OCI-LY1 (cell line): ENCODE measurements around the gene ZNF726.

ENCODE experiments used
- H2AFZ ChIP-seq: fragments of 200-600 bp; sonication (generic), shearing (Covaris generic); 2 replicates; pipeline ENCODE4 v1.6.0; 2014; ENCODE audit warnings: antibody characterized with exemption, mild to moderate bottlenecking, low read length
- H3F3A ChIP-seq: fragments of 200-600 bp; sonication (generic), shearing (Covaris generic); 2 replicates; pipeline ENCODE4 v1.6.0; 2014; ENCODE audit warnings: mild to moderate bottlenecking, antibody characterized with exemption, low read length, moderate library complexity; ENCODE audit not compliant: insufficient read depth
- H3K27ac ChIP-seq: fragments of 200-600 bp; sonication (generic); 2 replicates; pipeline ENCODE4 v1.5.1; 2014; ENCODE audit warnings: low read length, mixed run types, mild to moderate bottlenecking, low read depth; ENCODE audit not compliant: poor library complexity, severe bottlenecking
- H3K27me3 ChIP-seq: fragments of 200-600 bp; sonication (generic); 2 replicates; pipeline ENCODE4 v1.6.0; 2014; ENCODE audit warnings: antibody characterized with exemption, mild to moderate bottlenecking, low read length, moderate library complexity; ENCODE audit not compliant: insufficient read depth
- H3K36me3 ChIP-seq: fragments of 200-600 bp; sonication (generic); 2 replicates; pipeline ENCODE4 v1.6.1; 2014; ENCODE audit warnings: mild to moderate bottlenecking, antibody characterized with exemption, low read length, moderate library complexity, mixed read lengths; ENCODE audit not compliant: insufficient read depth
- H3K4me1 ChIP-seq: fragments of 200-600 bp; sonication (generic); 2 replicates; pipeline ENCODE4 v1.5.1; 2014; ENCODE audit warnings: mild to moderate bottlenecking, low read length, moderate library complexity; ENCODE audit not compliant: insufficient read depth, severe bottlenecking
- H3K4me2 ChIP-seq: fragments of 200-600 bp; sonication (generic), shearing (Covaris generic); 2 replicates; pipeline ENCODE4 v1.6.1; 2014; ENCODE audit warnings: low read length
- H3K4me3 ChIP-seq: fragments of 200-600 bp; sonication (generic); 2 replicates; pipeline ENCODE4 v1.5.1; 2014; ENCODE audit warnings: low read length, low read depth, mild to moderate bottlenecking, mixed read lengths; ENCODE audit not compliant: poor library complexity, severe bottlenecking
- H3K79me2 ChIP-seq: fragments of 200-600 bp; shearing (Covaris generic); 2 replicates; pipeline ENCODE4 v1.6.1; 2016; ENCODE audit warnings: mixed run types, low read length, mixed read lengths; ENCODE audit not compliant: insufficient read depth
- H3K9ac ChIP-seq: fragments of 200-600 bp; sonication (generic), shearing (Covaris generic); 2 replicates; pipeline ENCODE4 v1.6.1; 2014; ENCODE audit warnings: mild to moderate bottlenecking, low read length, mixed read lengths
- H3K9me2 ChIP-seq: fragments of 200-600 bp; sonication (generic), shearing (Covaris generic); 2 replicates; pipeline ENCODE4 v1.6.1; 2014; ENCODE audit warnings: low read depth, mild to moderate bottlenecking, low read length, mixed read lengths
- H3K9me3 ChIP-seq: fragments of 200-600 bp; shearing (Covaris generic); 2 replicates; pipeline ENCODE4 v1.6.1; 2014; ENCODE audit warnings: low read length, mixed read lengths
- H4K20me1 ChIP-seq: fragments of 200-600 bp; sonication (generic), shearing (Covaris generic); 2 replicates; pipeline ENCODE4 v1.6.0; 2016; ENCODE audit warnings: mild to moderate bottlenecking, low read length; ENCODE audit not compliant: insufficient read depth
- EZH2 ChIP-seq: fragments of 200-600 bp; sonication (generic), shearing (Covaris generic); IDR thresholded peaks from 2 replicates; pipeline ENCODE4 v1.8.0; 2017; ENCODE audit warnings: borderline replicate concordance, mixed run types, mild to moderate bottlenecking, antibody characterized with exemption, low read length, moderate library complexity, mixed read lengths
- TF ChIP-seq, protein P1 (sequence below): fragments of 200-600 bp; sonication (generic), shearing (Covaris generic); IDR thresholded peaks from 2 replicates; pipeline ENCODE4 v1.5.1; 2017; ENCODE audit warnings: mild to moderate bottlenecking, antibody characterized with exemption, low read length, moderate library complexity, mixed read lengths

ZNF726 gene

DNA sequence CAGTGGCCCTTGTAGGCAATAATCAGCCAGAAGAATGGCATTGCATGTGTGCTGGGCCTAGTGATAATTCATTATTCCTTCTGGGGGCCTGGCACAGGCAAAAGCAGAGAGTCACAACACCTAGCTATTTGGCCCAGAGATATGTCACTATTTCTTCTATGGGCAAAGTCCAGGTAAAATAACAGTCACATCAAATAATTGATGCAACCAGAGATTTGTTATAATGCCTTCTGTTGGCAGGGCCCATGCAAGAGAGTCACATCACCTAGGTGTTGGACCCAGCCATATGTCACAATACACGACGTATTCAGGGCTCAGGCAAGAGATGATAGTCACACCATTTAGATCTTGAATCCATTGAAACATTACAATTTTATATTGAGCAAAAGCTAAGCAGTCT is 66.1 kb downstream of the ZNF726 start:
- no peaks in the 10 kb centered on the region for H3K9me2 ChIP-seq
- no peak overlapping the region for H3K4me2 ChIP-seq
- H3K9ac ChIP-seq: no peak overlapping the region
- H3K4me1 ChIP-seq: no peaks in the 10 kb centered on the region
- no peaks in the 10 kb centered on the region for H3K79me2 ChIP-seq
- H3K4me3 ChIP-seq: no peak overlapping the region
- no peaks in the 10 kb centered on the region for H4K20me1 ChIP-seq
- H3F3A ChIP-seq: no peaks in the 10 kb centered on the region
- H3K9me3 ChIP-seq: no peaks in the 10 kb centered on the region
- TF ChIP-seq EZH2: no peak
- TF ChIP-seq, protein P1, sequence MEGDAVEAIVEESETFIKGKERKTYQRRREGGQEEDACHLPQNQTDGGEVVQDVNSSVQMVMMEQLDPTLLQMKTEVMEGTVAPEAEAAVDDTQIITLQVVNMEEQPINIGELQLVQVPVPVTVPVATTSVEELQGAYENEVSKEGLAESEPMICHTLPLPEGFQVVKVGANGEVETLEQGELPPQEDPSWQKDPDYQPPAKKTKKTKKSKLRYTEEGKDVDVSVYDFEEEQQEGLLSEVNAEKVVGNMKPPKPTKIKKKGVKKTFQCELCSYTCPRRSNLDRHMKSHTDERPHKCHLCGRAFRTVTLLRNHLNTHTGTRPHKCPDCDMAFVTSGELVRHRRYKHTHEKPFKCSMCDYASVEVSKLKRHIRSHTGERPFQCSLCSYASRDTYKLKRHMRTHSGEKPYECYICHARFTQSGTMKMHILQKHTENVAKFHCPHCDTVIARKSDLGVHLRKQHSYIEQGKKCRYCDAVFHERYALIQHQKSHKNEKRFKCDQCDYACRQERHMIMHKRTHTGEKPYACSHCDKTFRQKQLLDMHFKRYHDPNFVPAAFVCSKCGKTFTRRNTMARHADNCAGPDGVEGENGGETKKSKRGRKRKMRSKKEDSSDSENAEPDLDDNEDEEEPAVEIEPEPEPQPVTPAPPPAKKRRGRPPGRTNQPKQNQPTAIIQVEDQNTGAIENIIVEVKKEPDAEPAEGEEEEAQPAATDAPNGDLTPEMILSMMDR: no peak
- H2AFZ ChIP-seq: no peak overlapping the region
- H3K27ac ChIP-seq: no peak overlapping the region
- no peaks in the 10 kb centered on the region for H3K27me3 ChIP-seq
- no peaks in the 10 kb centered on the region for H3K36me3 ChIP-seq

DNA sequence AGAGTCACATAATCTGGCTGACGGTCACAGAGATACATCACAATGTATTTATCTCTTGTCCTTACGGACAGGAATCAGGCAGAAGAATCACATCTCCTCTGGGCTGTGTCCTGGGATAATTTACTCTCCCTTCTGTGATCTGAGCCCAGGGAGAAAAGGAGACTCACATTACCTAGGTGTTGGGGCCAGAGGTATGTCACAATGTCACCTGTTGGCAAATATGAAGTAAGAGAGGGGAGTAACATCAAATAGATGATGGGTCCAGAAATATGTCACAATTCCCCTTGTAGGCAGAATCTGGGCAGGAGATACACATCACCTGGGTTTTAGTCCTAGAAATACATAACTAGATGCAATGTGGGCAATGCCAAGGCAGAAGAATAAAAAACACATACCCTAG is 67.2 kb downstream of the ZNF726 start:
- Histone ChIP-seq H3K4me3 (no peak overlapping the region), H3K9me2 (no peaks in the 10 kb centered on the region), H3K4me1 (no peaks in the 10 kb centered on the region), H3K9me3 (no peaks in the 10 kb centered on the region), H3F3A (no peaks in the 10 kb centered on the region), H3K27ac (no peak overlapping the region), H2AFZ (no peak overlapping the region), H4K20me1 (no peaks in the 10 kb centered on the region), H3K9ac (no peak overlapping the region), H3K79me2 (no peaks in the 10 kb centered on the region), H3K36me3 (no peaks in the 10 kb centered on the region), H3K4me2 (no peak overlapping the region), H3K27me3 (no peaks in the 10 kb centered on the region)
- TF ChIP-seq, protein P1: no peak
- no peak for TF ChIP-seq EZH2

DNA sequence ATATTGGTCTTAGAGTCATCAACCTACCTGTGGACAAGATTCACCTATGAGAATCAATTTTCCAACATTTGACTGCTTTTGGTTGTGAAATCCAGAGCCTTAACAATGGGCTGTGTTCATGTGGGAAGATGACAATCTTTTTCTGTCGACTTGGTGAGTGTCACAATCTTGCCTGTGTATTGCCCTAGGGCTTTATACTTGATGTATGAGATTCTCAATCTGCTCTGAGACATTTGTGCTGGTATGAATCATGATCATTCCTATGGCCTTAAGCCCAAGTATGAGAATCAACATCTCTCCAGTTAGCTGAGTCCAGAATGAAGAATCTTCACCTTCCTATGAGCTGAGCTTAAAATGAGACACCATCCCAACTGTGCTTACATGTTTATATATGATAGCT is 68.7 kb downstream of the ZNF726 start:
- Histone ChIP-seq H3K4me2 (no peak overlapping the region), H3K9me2 (no peaks in the 10 kb centered on the region), H3K9ac (no peak overlapping the region), H3K27me3 (no peaks in the 10 kb centered on the region), H3K79me2 (no peaks in the 10 kb centered on the region), H3K9me3 (no peaks in the 10 kb centered on the region), H3K4me1 (no peaks in the 10 kb centered on the region), H2AFZ (no peak overlapping the region), H4K20me1 (no peaks in the 10 kb centered on the region), H3K36me3 (no peaks in the 10 kb centered on the region), H3K27ac (no peak overlapping the region), H3F3A (no peaks in the 10 kb centered on the region), H3K4me3 (no peak overlapping the region)
- no peak for TF ChIP-seq EZH2
- TF ChIP-seq, protein P1: no peak
